Adrenal gland (tissue), 5 donors: Measurements from ENCODE around the gene MGRN1.

Experiments used
- CTCF ChIP-seq, 6 experiments: fragments of 450-650 bp in 4 of 6; fragments of 200-600 bp in 2 of 6; sonication (generic) in 1 of 6; IDR thresholded peaks; 1 replicate in 5 of 6; 2 replicates in 1 of 6; pipeline versions ENCODE4 v1.5.1 to v1.8.0; 2016 to 2021; ENCODE audit warnings: antibody characterized with exemption in 6 of 6, mild to moderate bottlenecking in 2 of 6, moderate library complexity in 1 of 6
- POLR2A ChIP-seq, 2 donors: fragments of 450-650 bp; IDR thresholded peaks; one replicate each; pipeline ENCODE4 v1.6.1; 2017; ENCODE audit warnings: antibody characterized with exemption in 2 of 2, mild to moderate bottlenecking in 2 of 2, moderate library complexity in 1 of 2
- donor health status: DM: no; HTN: no; CAD: no.

DNA sequence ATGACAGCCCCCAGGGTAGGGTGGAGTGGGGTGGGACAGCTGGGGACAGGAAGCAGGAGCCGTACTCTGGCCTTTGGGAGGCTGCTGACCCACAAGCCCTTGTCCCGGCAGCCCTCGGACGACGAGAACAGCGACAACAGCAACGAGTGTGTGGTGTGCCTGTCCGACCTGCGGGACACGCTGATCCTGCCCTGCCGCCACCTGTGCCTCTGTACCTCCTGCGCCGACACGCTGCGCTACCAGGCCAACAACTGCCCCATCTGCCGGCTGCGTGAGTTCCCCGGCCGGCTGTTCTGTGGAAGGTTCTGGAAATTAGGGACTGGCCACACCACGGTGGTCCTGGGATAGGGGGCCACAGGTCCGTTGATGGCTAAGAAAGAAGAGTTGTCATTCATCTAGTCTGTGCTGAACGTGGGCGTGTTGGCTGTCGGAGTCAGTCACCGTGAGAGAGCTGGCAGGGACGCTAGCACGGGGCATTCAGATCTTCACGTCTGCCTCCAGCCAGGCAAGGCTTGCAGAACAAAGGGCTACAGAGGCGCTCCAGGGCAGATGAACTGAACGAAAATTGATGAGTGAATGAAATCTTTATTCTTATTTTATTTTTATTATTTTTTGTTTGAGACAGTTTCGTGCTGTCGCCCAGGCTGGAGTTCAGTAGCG is 48.9 kb downstream of the MGRN1 start:
- no peak for TF ChIP-seq CTCF (IDR thresholded peaks at IDR 0.05)
- TF ChIP-seq POLR2A (IDR thresholded peaks at IDR 0.05), result no peak
